ENCODE measurements around the gene SLC25A19. TPM values are rescaled to one million over a fixed set of nuclear protein-coding genes. Genes with fewer than 3 reads are reported as not detected.

Gene SLC25A19
- total RNA-seq, 1 donor from 2014 or later, result 101 TPM

GRCh38 chr17:75228847-75229246, 60.4 kb downstream of the SLC25A19 start:
- DNase-seq (ENCODE audit: low spot score), result no peak
- intact Hi-C loops (cut with micrococcal nuclease), result no loop called here
- Mint-ChIP-seq H3K27me3 (ENCODE audit: low read depth) (no peaks in the 10 kb centered on the region), H3K36me3 (ENCODE audit: low read depth) (peaks cover 70% of the 10 kb centered on the region), H3K4me3 (ENCODE audit: low read depth) (no peak overlapping the region), H3K9me3 (no peaks in the 10 kb centered on the region), H3K27ac (no peak overlapping the region), H3K4me1 (ENCODE audit: low read depth) (no peaks in the 10 kb centered on the region)

- DNase-seq (ENCODE audit: low spot score), result no peak
- Mint-ChIP-seq H3K27me3 (ENCODE audit: low read depth) (no peaks in the 10 kb centered on the region), H3K27ac (no peak overlapping the region), H3K9me3 (no peaks in the 10 kb centered on the region), H3K4me3 (ENCODE audit: low read depth) (no peak overlapping the region), H3K4me1 (ENCODE audit: low read depth) (no peaks in the 10 kb centered on the region), H3K36me3 (ENCODE audit: low read depth) (peaks cover 71% of the 10 kb centered on the region)
- intact Hi-C loops (cut with micrococcal nuclease), result no loop called here
Measured at GRCh38 chr17:75228305-75228704, 60.9 kb downstream of the SLC25A19 start.

GRCh38 chr17:75227729-75228128, 61.5 kb downstream of the SLC25A19 start:
- H3K9me3 Mint-ChIP-seq, result no peaks in the 10 kb centered on the region
- peaks cover 68% of the 10 kb centered on the region for H3K36me3 Mint-ChIP-seq (ENCODE audit: low read depth)
- H3K4me1 Mint-ChIP-seq (ENCODE audit: low read depth), result no peaks in the 10 kb centered on the region
- DNase-seq (ENCODE audit: low spot score), result no peak
- intact Hi-C loops (cut with micrococcal nuclease), result no loop called here
- H3K27me3 Mint-ChIP-seq (ENCODE audit: low read depth), result no peaks in the 10 kb centered on the region
- H3K4me3 Mint-ChIP-seq (ENCODE audit: low read depth), result no peak overlapping the region
- H3K27ac Mint-ChIP-seq, result no peak overlapping the region

- H3K27ac Mint-ChIP-seq, result no peak overlapping the region
- intact Hi-C loops (cut with micrococcal nuclease), result no loop called here
- H3K36me3 Mint-ChIP-seq (ENCODE audit: low read depth), result peaks cover 58% of the 10 kb centered on the region
- no peaks in the 10 kb centered on the region for H3K4me1 Mint-ChIP-seq (ENCODE audit: low read depth)
- no peaks in the 10 kb centered on the region for H3K9me3 Mint-ChIP-seq
- no peaks in the 10 kb centered on the region for H3K27me3 Mint-ChIP-seq (ENCODE audit: low read depth)
- DNase-seq (ENCODE audit: low spot score), result no peak
- no peak overlapping the region for H3K4me3 Mint-ChIP-seq (ENCODE audit: low read depth)
Measured at GRCh38 chr17:75225016-75225415, 64.2 kb downstream of the SLC25A19 start.

Other genes with a start within 250 kb of the SLC25A19 start
- gene ATP5PD, start 242.5 kb downstream of the SLC25A19 start, total RNA-seq, result 166 and 170 TPM in 2 replicates
- 18.0 and 20.7 TPM in 2 replicates for gene KCTD2, start 242.2 kb downstream of the SLC25A19 start, total RNA-seq
- 11.6 and 11.8 TPM in 2 replicates for gene SLC16A5, start 201.5 kb downstream of the SLC25A19 start, total RNA-seq
- 9.9 and 10.1 TPM in 2 replicates for gene ARMC7, start 179.5 kb downstream of the SLC25A19 start, total RNA-seq
- 72.7 and 86.6 TPM in 2 replicates for gene NT5C, start 157.7 kb downstream of the SLC25A19 start, total RNA-seq
- gene JPT1, start 134.9 kb downstream of the SLC25A19 start, total RNA-seq, result 282 and 290 TPM in 2 replicates
- gene SUMO2, start 106.5 kb downstream of the SLC25A19 start, total RNA-seq, result 653 and 679 TPM in 2 replicates
- 115 and 122 TPM in 2 replicates for gene NUP85, start 83.8 kb downstream of the SLC25A19 start, total RNA-seq
- 71.7 and 77.2 TPM in 2 replicates for gene GGA3, start 27.8 kb downstream of the SLC25A19 start, total RNA-seq
- 99.4 and 101 TPM in 2 replicates for gene MRPS7, start 27.6 kb downstream of the SLC25A19 start, total RNA-seq
- 50.5 and 51.5 TPM in 2 replicates for gene MIF4GD, start 18.2 kb downstream of the SLC25A19 start, total RNA-seq
- gene GRB2, start 116.2 kb upstream of the SLC25A19 start, total RNA-seq, result 176 and 188 TPM in 2 replicates
- 71.1 and 79.3 TPM in 2 replicates for gene TMEM94, start 167.2 kb upstream of the SLC25A19 start, total RNA-seq
- gene CASKIN2, start 226.1 kb upstream of the SLC25A19 start, total RNA-seq, result 2.2 and 2.3 TPM in 2 replicates
- 74.6 and 78.2 TPM in 2 replicates for gene TSEN54, start 227.1 kb upstream of the SLC25A19 start, total RNA-seq
- gene LLGL2, start 236.3 kb upstream of the SLC25A19 start, total RNA-seq, result 12.1 and 13.5 TPM in 2 replicates